GM10248 (cell line): ENCODE results near the gene RAET1E.

Source experiments
- CTCF ChIA-PET: fragments of 300-600 bp; sonication (Branson Sonifier 250); formaldehyde crosslinking; extraction: SDS; loops from one replicate; lab custom pipeline; 2021; ENCODE audit warnings: antibody characterized with exemption; lab: Yijun Ruan, JAX
- POLR2A ChIA-PET: fragments of 350-650 bp; sonication (Branson Sonifier 250); formaldehyde crosslinking; extraction: SDS; loops from one replicate; lab custom pipeline; 2020; ENCODE audit warnings: antibody characterized with exemption; lab: Yijun Ruan, JAX
- DNase-seq: peaks from one replicate; pipeline ENCODE4 v3.0.0; 2012; ENCODE audit errors: extremely low spot score
- CTCF ChIP-seq: IDR thresholded peaks from 2 replicates; pipeline ENCODE4 v1.5.1; 2012; ENCODE audit warnings: mild to moderate bottlenecking, low read depth; ENCODE audit errors: extremely low read depth, missing control alignments, control extremely low read depth

Gene RAET1E

GRCh38 chr6:149888659-149889058 is 9.3 kb downstream of the RAET1E start:
- no peak for TF ChIP-seq CTCF
- DNase-seq, result no peak
- ChIA-PET CTCF (no interaction called here), POLR2A (no interaction called here)

GRCh38 chr6:149888093-149888492 is 9.8 kb downstream of the RAET1E start:
- ChIA-PET POLR2A (no interaction called here), CTCF (no interaction called here)
- TF ChIP-seq CTCF, result no peak
- DNase-seq, result no peak

- TF ChIP-seq CTCF, result no peak
- CTCF ChIA-PET, result interaction anchor here (1.2 kb wide), 1 partner anchor 16 kb away, joined by 4 read pairs; no protein-coding TSS in a partner anchor
- POLR2A ChIA-PET, result no interaction called here
- no peak for DNase-seq
Observed at GRCh38 chr6:149887343-149887742, 10.6 kb downstream of the RAET1E start.

- no peak for TF ChIP-seq CTCF
- no peak for DNase-seq
- ChIA-PET POLR2A (no interaction called here), CTCF (interaction anchor here (1.0 to 1.3 kb wide), 3 partner anchors 9 to 19 kb away, joined by 3 to 5 read pairs (median 3); no protein-coding TSS in a partner anchor)
Observed at GRCh38 chr6:149885888-149886287, 12.0 kb downstream of the RAET1E start.

- ChIA-PET CTCF (no interaction called here), POLR2A (no interaction called here)
- TF ChIP-seq CTCF, result no peak
- DNase-seq, result no peak
Observed at GRCh38 chr6:149884617-149885016, 13.3 kb downstream of the RAET1E start.

- no peak for TF ChIP-seq CTCF
- CTCF ChIA-PET, result no interaction called here
Observed at GRCh38 chr6:149884215-149884614, 13.7 kb downstream of the RAET1E start.

GRCh38 chr6:149881860-149882259 is 16.1 kb downstream of the RAET1E start:
- CTCF ChIA-PET, result interaction anchor here (1.0 kb wide), 1 partner anchor 17 kb away, joined by 3 read pairs; no protein-coding TSS in a partner anchor
- no peak for DNase-seq
- no peak for TF ChIP-seq CTCF
- POLR2A ChIA-PET, result no interaction called here

More at GRCh38 chr6:149884215-149884614, 13.7 kb downstream of the RAET1E start:
- POLR2A ChIA-PET, result no interaction called here
- no peak for DNase-seq
